AG09319 (cell line): ENCODE results near the gene CWC27.
"Not testable (repeated sequence)": the region's sequence is repeated elsewhere in the genome, so short reads cannot be mapped to it uniquely, and the experiment has no call there.

ENCODE experiments used
- DNase-seq: peaks from one replicate; pipeline ENCODE4 v3.0.0-alpha.2; 2010; ENCODE audit warnings: low read depth; ENCODE audit errors: extremely low read depth
- TF ChIP-seq, protein P1 (sequence below): IDR thresholded peaks from 2 replicates; pipeline ENCODE4 v1.5.1; 2011; ENCODE audit warnings: low read depth, mild to moderate bottlenecking, inconsistent platforms, low read length, moderate library complexity

Gene CWC27

DNA sequence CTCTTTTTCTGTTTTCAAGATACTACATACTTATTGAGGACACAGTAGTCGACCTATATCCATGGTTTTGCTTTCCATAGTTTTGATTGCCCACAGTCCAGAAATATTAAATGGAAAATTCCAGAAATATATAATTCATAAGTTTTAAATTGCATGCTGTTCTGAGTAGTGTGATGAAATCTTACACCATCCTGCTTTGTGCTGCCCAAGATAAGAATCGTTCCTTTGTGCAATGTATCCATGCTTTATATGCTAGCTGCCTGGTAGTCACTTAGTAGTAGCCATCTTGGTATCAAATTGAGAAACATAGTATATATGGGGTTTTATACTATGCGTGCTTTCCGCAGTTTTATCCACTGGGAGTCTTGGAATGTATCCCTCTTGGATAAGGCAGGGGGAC is 59.0 kb downstream of the CWC27 start:
- DNase-seq, result no peak
- TF ChIP-seq, protein P1, sequence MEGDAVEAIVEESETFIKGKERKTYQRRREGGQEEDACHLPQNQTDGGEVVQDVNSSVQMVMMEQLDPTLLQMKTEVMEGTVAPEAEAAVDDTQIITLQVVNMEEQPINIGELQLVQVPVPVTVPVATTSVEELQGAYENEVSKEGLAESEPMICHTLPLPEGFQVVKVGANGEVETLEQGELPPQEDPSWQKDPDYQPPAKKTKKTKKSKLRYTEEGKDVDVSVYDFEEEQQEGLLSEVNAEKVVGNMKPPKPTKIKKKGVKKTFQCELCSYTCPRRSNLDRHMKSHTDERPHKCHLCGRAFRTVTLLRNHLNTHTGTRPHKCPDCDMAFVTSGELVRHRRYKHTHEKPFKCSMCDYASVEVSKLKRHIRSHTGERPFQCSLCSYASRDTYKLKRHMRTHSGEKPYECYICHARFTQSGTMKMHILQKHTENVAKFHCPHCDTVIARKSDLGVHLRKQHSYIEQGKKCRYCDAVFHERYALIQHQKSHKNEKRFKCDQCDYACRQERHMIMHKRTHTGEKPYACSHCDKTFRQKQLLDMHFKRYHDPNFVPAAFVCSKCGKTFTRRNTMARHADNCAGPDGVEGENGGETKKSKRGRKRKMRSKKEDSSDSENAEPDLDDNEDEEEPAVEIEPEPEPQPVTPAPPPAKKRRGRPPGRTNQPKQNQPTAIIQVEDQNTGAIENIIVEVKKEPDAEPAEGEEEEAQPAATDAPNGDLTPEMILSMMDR, result no peak

DNA sequence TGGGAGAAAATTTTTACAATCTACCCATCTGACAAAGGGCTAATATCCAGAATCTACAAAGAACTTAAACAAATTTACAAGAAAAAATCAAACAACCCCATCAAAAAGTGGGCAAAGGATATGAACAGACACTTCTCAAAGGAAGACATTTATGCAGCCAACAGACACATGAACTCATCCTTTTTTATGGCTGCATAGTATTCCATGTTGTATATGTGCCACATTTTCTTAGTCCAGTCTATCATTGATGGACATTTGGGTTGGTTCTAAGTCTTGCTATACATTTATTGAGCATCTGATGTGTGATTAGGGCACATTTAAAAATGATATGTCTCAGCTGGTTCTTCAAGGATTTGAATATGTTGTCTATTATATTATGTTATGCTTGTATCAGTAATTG is 61.9 kb downstream of the CWC27 start:
- not testable (repeated sequence) for DNase-seq

DNA sequence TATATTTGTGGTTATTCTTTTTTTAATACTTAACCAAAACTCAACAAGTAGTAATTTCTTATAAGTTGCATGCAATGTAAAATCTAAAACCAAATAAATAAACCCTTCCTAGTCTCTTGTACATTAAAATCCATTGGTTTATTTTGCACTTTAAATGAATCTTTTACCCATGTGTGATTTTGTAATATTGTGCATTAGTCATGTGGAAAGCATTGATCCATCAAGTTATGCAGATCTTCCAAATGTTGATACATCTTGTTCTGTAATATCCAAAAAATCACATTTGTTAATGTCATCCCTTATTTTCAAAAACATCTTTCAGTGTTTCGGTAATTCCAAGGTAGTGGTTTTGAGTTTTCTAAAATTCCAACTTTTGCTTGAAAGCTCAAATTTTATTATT is 63.3 kb downstream of the CWC27 start:
- TF ChIP-seq, protein P1, result no peak
- peak; percentile 24 for DNase-seq

DNA sequence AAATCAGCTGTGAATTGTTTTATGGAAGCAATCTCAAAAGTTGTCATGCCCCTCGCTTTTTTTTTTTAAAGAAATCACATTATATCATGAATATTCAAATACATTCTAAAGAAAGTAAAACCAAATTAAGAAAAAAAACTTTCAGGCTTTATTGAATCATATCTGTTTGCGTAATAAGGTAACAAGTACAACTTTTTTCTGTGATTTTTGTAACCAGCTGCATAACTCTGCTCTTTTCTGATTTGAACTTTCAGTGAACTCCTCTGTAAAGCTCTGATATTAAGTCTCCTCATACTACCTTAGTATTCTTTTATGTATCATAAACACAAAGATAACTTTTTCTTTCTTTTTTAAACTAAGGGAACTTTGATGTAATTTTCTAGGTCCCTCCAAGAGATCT is 65.3 kb downstream of the CWC27 start:
- no peak for DNase-seq
- TF ChIP-seq, protein P1, result no peak

DNA sequence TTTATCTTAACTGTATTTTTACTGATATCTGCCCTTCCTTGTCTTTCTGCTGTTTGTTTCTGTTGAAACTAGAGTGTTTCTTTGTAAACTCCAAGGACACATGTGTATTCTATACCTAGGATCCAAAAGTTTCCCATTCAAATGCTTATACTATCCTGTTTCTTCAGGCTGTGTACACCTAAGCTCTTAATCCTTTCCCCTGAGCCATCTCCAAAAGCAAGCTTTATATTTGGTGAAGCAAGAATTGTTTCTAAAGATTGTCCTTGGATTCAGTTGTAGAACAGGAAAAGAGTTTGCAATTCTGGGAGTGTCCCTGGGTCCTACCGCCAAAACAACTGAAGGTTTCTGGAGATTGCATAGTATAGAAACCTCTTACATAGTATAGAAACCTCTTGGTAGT is 65.9 kb downstream of the CWC27 start:
- no peak for DNase-seq

DNA sequence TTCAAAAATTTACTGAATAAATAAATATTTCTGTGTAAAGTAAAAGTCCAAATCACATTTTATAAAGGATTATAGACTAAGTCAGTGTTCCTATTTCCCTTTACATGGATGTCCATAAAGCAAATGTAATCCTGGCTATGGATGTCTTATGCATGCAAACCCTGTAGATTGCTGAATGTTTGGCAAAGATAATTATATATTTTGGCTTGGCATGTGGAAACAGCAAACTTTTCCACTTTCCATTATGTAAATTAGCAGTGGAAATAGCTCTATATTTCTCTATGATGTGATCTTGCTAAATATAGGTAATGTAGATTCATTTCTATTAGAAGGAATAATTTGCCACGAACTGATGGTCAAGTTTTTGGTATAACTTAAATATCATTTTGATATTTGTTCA is 66.5 kb downstream of the CWC27 start:
- no peak for DNase-seq
- TF ChIP-seq, protein P1, result no peak

More for the DNA sequence above, 65.9 kb downstream of the CWC27 start:
- TF ChIP-seq, protein P1, result no peak

DNA sequence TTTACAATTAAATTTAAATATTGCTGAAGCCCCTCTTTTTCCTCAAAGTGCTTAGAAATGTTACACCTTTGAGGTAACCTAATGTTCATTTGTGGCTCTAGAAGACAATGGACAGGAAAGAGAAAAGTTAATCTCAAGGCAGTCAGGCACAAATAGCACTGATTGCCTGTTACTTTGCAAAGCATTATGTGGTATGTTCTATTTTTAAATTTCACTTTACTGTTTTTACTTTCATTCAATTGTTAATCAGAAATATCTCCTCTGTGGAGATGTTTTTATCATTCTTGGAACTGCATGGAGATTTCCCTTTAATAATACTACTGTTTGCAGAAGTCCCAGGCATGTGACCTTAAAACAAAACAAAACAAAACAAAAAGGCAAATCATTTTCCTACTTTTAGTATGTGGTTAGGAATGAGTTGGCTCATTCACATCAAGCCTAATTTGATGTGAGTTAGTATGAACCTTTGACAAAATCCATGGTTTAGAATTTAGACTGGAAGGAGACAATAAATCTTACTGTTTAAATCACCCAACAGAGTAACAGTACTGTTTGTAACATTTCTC is 67.5 kb downstream of the CWC27 start:
- TF ChIP-seq, protein P1, result no peak
- DNase-seq, result no peak

DNA sequence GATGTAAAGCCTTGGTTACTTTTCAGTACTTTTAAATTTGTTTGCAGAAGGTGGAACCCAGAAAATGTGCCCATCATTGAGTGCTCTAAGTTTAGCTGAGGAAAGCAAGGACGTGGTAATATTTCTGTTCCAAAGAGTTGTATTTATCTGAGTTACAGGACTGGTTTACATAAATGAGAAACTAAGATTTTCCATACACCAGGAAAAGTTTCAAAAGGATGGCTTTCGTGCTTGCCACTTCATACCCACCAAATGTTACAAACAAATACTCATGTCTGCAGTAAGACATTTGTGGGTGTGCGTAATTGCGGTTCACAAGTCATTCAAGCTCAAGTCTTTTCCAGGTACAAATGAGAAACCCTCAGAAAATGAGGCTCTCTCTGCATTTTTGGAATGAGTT is 68.1 kb downstream of the CWC27 start:
- DNase-seq, result no peak
- TF ChIP-seq, protein P1, result no peak
